Transverse colon (tissue), 4 donors: Measurements from ENCODE around the gene NKPD1. TPM values are rescaled to one million over a fixed set of nuclear protein-coding genes. Genes with fewer than 3 reads are reported as not detected.

ENCODE experiments used
- DNase-seq: peaks from one replicate; pipeline ENCODE4 v3.0.0-alpha.2; 2019
- H3K27ac ChIP-seq, 4 donors: fragments of 200-600 bp; sonication (generic); 2 replicates each; pipeline ENCODE4 v1.5.1; 2016 to 2018; ENCODE audit warnings: inconsistent platforms in 4 of 4
- H3K27me3 ChIP-seq: fragments of 200-600 bp; sonication (generic); 2 replicates; pipeline ENCODE4 v1.5.1; 2017; ENCODE audit warnings: inconsistent platforms
- H3K36me3 ChIP-seq, 4 donors: fragments of 200-600 bp; sonication (generic); 2 replicates each; pipeline ENCODE4 v1.5.1; 2017 to 2019; ENCODE audit warnings: inconsistent platforms in 4 of 4
- H3K4me1 ChIP-seq, 4 donors: fragments of 200-600 bp; sonication (generic); 2 replicates each; pipeline ENCODE4 v1.5.1; 2017 to 2020; ENCODE audit warnings: inconsistent platforms in 4 of 4
- H3K4me3 ChIP-seq, 4 donors: fragments of 200-600 bp; sonication (generic); 1 replicate in 1 of 4; 2 replicates in 3 of 4; pipeline versions ENCODE4 v1.5.1 to v1.6.1; 2017 to 2019; ENCODE audit warnings: inconsistent platforms in 4 of 4
- H3K9me3 ChIP-seq, 2 donors: fragments of 200-600 bp; sonication (generic); 2 replicates each; pipeline ENCODE4 v1.5.1; 2017 to 2019; ENCODE audit warnings: inconsistent platforms in 2 of 2
- CTCF ChIP-seq, 5 experiments: fragments of 200-600 bp in 3 of 5; fragments of 450-650 bp in 2 of 5; sonication (generic) in 3 of 5; IDR thresholded peaks; 1 replicate in 2 of 5; 2 replicates in 3 of 5; pipeline ENCODE4 v1.5.1; 2016 to 2017; ENCODE audit warnings: antibody characterized with exemption in 5 of 5, inconsistent platforms in 3 of 5, mild to moderate bottlenecking in 2 of 5, moderate library complexity in 1 of 5
- EP300 ChIP-seq: sonication (generic); formaldehyde crosslinking; IDR thresholded peaks from one replicate; pipeline ENCODE4 v1.6.1; 2017; ENCODE audit warnings: antibody characterized with exemption, low read depth
- POLR2A ChIP-seq: fragments of 450-650 bp; IDR thresholded peaks from one replicate; pipeline ENCODE4 v1.6.1; 2016; ENCODE audit warnings: antibody characterized with exemption, mild to moderate bottlenecking, moderate library complexity
- POLR2AphosphoS5 ChIP-seq, 3 donors: sonication (generic); formaldehyde crosslinking; IDR thresholded peaks; one replicate each; pipeline ENCODE4 v1.6.1; 2016; ENCODE audit warnings: antibody characterized with exemption in 3 of 3
- WGBS, 2 donors: methylation state at CpG; one replicate each; pipeline ENCODE4 v1.1.5; 2018; ENCODE audit warnings: low coverage in 1 of 2; 5-methylcytosine and 5-hydroxymethylcytosine counted together
- in situ Hi-C, 4 donors: fragments of 200-750 bp; cut with MboI; loops; one replicate each; pipeline versions ENCODE4 v1.15.0 to v1.15.1; 2017; ENCODE audit warnings: low sequenced_read_pairs in 3 of 4, low pct_ligation_motif_present in 1 of 4, low pct_unique_long_range_greater_than_20kb in 1 of 4
- intact Hi-C: fragments of 100-400 bp; cut with DNase I; formaldehyde crosslinking; loops from one replicate; pipeline ENCODE4 v1.15.1; 2023; ENCODE audit warnings: low total_unique reads
- total RNA-seq, 4 donors: library from RNA; depleted of rRNA; stranded (reverse); fragments of >200 nt; gene quantifications; one replicate each; pipeline ENCODE4 v1.1.0, GENCODE V29; 2016

NKPD1 gene
- total RNA-seq, 4 donors from 2014 or later, result 0.32 to 1.5 TPM; not detected in 2

- H3K4me3 ChIP-seq, result no peak overlapping the region
- H3K27me3 ChIP-seq, result no peaks in the 10 kb centered on the region
- H3K9me3 ChIP-seq, result no peaks in the 10 kb centered on the region
- peaks cover 0 to 20% (median 6%) of the 10 kb centered on the region in 4 donors for H3K36me3 ChIP-seq
- WGBS, 2 donors, result 96% methylated on average over 28 of the region's 28 CpGs; no CpG with 5 or more reads in 1 of the 2 donors
- in situ Hi-C loops, result no loop called here
- peaks cover 0 to 15% (median 0%) of the 10 kb centered on the region in 4 donors for H3K4me1 ChIP-seq
- H3K27ac ChIP-seq, result no peak overlapping the region
- DNase-seq, result no peak
- TF ChIP-seq EP300 (no peak), POLR2AphosphoS5 (IDR thresholded peaks at IDR 0.05) (no peak), CTCF (IDR thresholded peaks at IDR 0.05) (no peak), POLR2A (no peak)
- intact Hi-C loops, result no loop called here
Observed at GRCh38 chr19:45141203-45141900, 19.4 kb downstream of the NKPD1 start.

- DNase-seq, result no peak
- no peak for TF ChIP-seq POLR2A
- no peak for TF ChIP-seq CTCF (IDR thresholded peaks at IDR 0.05)
- no peak for TF ChIP-seq EP300
- TF ChIP-seq POLR2AphosphoS5 (IDR thresholded peaks at IDR 0.05), result no peak
- intact Hi-C loops, result no loop called here
- no peak overlapping the region for H3K27ac ChIP-seq
- peaks cover 0 to 17% (median 0%) of the 10 kb centered on the region in 4 donors for H3K4me1 ChIP-seq
- no peak overlapping the region for H3K4me3 ChIP-seq
- no peaks in the 10 kb centered on the region for H3K27me3 ChIP-seq
- peaks cover 0 to 15% (median 4%) of the 10 kb centered on the region in 4 donors for H3K36me3 ChIP-seq
- no peaks in the 10 kb centered on the region for H3K9me3 ChIP-seq
- in situ Hi-C loops, result no loop called here
- 95% methylated on average over 11 of the region's 11 CpGs; no CpG with 5 or more reads in 1 of the 2 donors for WGBS, 2 donors
Observed at GRCh38 chr19:45140533-45140932, 20.2 kb downstream of the NKPD1 start.

GRCh38 chr19:45140144-45140503, 20.7 kb downstream of the NKPD1 start:
- 89% methylated on average over 8 of the region's 8 CpGs; no CpG with 5 or more reads in 1 of the 2 donors for WGBS, 2 donors

More at GRCh38 chr19:45140144-45140503, 20.7 kb downstream of the NKPD1 start:
- in situ Hi-C loops (no loop called here), intact Hi-C loops (no loop called here)
- Histone ChIP-seq H3K4me1 (peaks cover 0 to 17% (median 0%) of the 10 kb centered on the region in 4 donors), H3K27ac (no peak overlapping the region), H3K9me3 (no peaks in the 10 kb centered on the region), H3K4me3 (no peak overlapping the region), H3K36me3 (peaks cover 0 to 11% (median 2%) of the 10 kb centered on the region in 4 donors), H3K27me3 (no peaks in the 10 kb centered on the region)
- TF ChIP-seq POLR2A, result no peak
- no peak for TF ChIP-seq POLR2AphosphoS5 (IDR thresholded peaks at IDR 0.05)
- no peak for TF ChIP-seq CTCF (IDR thresholded peaks at IDR 0.05)
- TF ChIP-seq EP300, result no peak
- no peak for DNase-seq
